HG03025 (cell line): ENCODE results near the gene MORC3.

Source experiments
- ATAC-seq: cut with Tn5 transposase; IDR thresholded peaks from one replicate; pipeline ENCODE4 v1.9.1; 2021; ENCODE audit warnings: mild to moderate bottlenecking, moderate library complexity; ENCODE audit not compliant: unreplicated experiment, low FRiP score

The MORC3 gene

DNA sequence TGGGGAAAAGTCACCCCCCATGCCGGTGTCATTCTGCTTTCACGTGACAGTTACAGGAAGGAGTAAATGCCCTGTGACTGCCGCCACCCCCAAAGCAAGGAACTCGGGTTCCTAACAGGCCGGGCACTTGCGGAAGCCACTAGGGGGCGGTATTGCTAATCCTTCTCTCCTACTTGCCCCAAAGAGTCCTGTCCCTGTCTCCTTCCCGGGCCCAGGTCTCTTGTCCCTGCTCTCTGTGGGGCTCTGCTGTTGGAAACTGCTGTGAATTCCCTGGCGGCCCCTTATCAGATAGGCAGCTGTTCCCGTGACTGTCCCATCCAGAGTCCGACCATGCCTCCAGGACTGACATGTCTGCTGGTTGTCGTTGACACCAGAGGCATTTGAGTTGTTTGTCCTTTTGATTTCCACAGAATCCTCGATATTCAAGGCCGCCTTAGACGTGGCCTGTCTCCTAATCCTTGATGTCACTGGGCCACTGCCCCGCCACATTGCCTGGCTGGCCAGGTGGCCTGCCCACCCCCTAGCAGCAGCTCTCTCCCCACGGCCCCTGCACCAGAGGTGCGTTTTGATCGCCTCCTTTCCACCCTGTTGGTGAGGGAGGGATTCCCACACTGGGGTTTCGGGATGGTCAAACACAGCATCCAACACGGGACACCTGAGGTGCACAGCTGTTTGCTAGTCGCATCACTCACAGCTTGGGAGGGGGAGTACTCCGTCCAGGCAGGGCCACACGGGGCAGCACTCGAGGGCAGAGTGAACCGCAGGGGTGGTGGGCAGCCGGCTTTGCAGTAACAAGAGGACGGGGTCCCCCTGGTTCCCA, 102.5 kb downstream of the MORC3 start:
- no peak for ATAC-seq

DNA sequence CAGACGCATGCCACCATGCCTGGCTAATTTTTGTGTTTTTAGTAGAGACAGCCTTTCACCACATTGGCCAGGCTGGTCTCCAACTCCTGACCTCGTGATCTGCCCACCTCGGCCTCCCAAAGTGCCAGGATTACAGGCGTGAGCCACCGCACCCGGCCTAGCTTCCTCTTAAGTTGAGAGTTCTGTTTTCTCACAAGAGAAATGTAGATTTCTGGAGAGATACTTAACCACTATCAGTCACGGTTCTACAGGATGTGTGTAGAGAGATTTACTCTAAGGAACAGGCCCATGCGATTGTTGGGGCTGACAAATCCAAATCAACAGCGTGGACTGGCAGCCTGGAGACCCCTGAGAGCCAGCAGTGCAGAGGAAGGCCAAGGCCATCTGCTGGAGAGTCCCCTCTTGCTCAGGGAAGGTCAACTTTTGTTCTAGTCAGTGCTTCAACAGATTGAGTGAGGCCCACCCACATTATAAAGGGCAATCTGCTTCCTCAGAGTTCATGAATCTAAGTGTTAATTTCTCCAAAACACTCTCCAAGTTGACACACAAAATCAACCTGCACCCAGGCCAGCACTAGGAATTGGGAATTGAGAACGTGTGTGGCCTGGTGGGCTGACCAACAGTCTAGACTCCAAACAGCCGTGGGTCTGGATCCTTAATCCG, 103.9 kb downstream of the MORC3 start:
- no peak for ATAC-seq

DNA sequence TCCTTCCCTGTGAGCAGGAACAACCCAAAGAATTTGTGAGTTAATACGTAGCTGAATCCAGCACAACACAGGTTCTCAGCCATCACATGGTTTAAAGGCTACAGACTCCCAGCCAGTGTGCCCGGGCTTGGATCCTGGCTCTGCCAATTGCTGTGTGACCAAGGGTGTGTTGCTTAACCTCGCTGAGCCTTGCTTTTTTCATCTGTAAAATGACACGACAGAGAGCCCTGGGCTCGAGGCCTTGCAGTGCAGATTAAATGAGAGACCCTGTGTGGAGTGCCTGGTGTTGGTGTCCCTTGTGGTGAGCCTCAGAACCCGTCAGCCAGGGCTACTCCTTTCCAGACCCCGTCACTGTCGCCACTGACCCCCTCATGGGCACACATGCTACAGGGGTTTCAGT, 104.6 kb downstream of the MORC3 start:
- no peak for ATAC-seq

DNA sequence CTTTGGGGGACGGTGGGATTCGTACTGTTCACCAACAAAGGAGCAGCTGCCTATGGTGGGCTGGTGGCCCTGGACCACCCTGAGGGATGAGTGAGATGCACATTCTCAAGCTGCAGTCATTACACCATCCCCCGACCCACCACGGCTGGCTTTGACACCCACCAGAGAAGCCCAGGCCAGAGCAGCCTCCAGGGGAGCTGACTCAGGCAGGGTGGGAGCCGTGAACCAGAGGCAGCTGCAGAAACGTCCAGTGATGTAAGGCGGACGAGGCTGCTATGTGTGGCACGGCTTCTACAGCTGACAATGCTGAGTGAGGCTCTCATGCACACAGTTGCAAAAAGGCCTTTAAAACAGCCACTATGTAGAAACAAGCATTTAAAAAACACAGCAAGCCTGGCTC, 105.3 kb downstream of the MORC3 start:
- no peak for ATAC-seq
